Right lobe of liver (tissue), 6 donors: ENCODE data around the gene B3GNT4. TPM values are rescaled to one million over a fixed set of nuclear protein-coding genes. Genes with fewer than 3 reads are reported as not detected.

Experiments used
- ATAC-seq, 4 donors: fragments of 200-7000 bp; cut with Tn5 transposase; one replicate each; pipeline ENCODE4 v1.9.1; 2020; ENCODE audit warnings: mild to moderate bottlenecking in 4 of 4, moderate library complexity in 4 of 4
- DNase-seq, 3 donors: peaks; one replicate each; pipeline ENCODE4 v3.0.0-alpha.2; 2020
- H3K27ac ChIP-seq, 3 donors: fragments of 200-600 bp; one replicate each; pipeline ENCODE4 v1.8.0; 2022
- H3K27me3 ChIP-seq, 2 donors: fragments of 200-600 bp; one replicate each; pipeline ENCODE4 v1.8.0; 2022
- H3K36me3 ChIP-seq, 4 donors: fragments of 200-600 bp; sonication (generic) in 1 of 4; one replicate each; pipeline versions ENCODE4 v1.5.1 to v1.8.0; 2017 to 2022; ENCODE audit warnings: control low read depth in 1 of 4
- H3K4me1 ChIP-seq, 4 donors: fragments of 200-600 bp; sonication (generic) in 1 of 4; one replicate each; pipeline versions ENCODE4 v1.5.1 to v1.8.0; 2017 to 2022; ENCODE audit warnings: control low read depth in 1 of 4
- H3K4me3 ChIP-seq, 3 donors: fragments of 200-600 bp; one replicate each; pipeline ENCODE4 v1.8.0; 2022
- H3K9me3 ChIP-seq, 4 donors: fragments of 200-600 bp; sonication (generic) in 1 of 4; one replicate each; pipeline versions ENCODE4 v1.5.1 to v1.8.0; 2017 to 2022; ENCODE audit warnings: control low read depth in 1 of 4
- POLR2A ChIP-seq: fragments of 450-650 bp; IDR thresholded peaks from one replicate; pipeline ENCODE4 v1.6.1; 2017; ENCODE audit warnings: antibody characterized with exemption, mild to moderate bottlenecking
- WGBS: methylation state at CpG from one replicate; pipeline ENCODE4 v1.1.6; 2018; ENCODE audit warnings: low coverage, low lambda C conversion rate; ENCODE audit not compliant: insufficient coverage; ENCODE audit errors: missing lambda C conversion rate; 5-methylcytosine and 5-hydroxymethylcytosine counted together
- intact Hi-C, 2 donors: fragments of 100-400 bp; cut with DNase I; formaldehyde crosslinking; loops; one replicate each; pipeline versions ENCODE4 v1.11.2 to v1.14.1; 2022
- total RNA-seq, 6 experiments: library from RNA; depleted of rRNA in 2 of 6; stranded (reverse); fragments of >200 nt in 2 of 6; fragmentation: NEBNext Ultra II Directional in 3 of 6; extraction: Animal tissue kit (Norgen Biotek cat#: 25700) in 3 of 6; gene quantifications; one replicate each; pipeline versions ENCODE4 v1.1.0 to v1.2.4, GENCODE V29; 2016 to 2023
- TF ChIP-seq, protein P1 (sequence below), 4 donors: fragments of 200-600 bp in 3 of 4; fragments of 450-650 bp in 1 of 4; IDR thresholded peaks; one replicate each; pipeline versions ENCODE4 v1.5.1 to v1.8.0; 2016 to 2022; ENCODE audit warnings: antibody characterized with exemption in 4 of 4, mild to moderate bottlenecking in 2 of 4
- donor health status: DM: no; HTN: yes; CAD: no.
- donor health status: DM: no; HTN: no; CAD: no.
- donor health status: DM: no; HTN: no; CAD: no.
- donor health status: DM: no; HTN: yes; CAD: no.
- donor health status: DM: no; HTN: yes; CAD: no.

The B3GNT4 gene
- total RNA-seq, 6 experiments from 2014 or later: 0.42 to 0.43 TPM; not detected in 4

GRCh38 chr12:122228092-122228491 lies 24.6 kb downstream of the B3GNT4 start:
- H3K27me3 ChIP-seq: no peaks in the 10 kb centered on the region
- WGBS: 81% methylated on average over 5 of the region's 5 CpGs
- TF ChIP-seq POLR2A: no peak
- TF ChIP-seq, protein P1, sequence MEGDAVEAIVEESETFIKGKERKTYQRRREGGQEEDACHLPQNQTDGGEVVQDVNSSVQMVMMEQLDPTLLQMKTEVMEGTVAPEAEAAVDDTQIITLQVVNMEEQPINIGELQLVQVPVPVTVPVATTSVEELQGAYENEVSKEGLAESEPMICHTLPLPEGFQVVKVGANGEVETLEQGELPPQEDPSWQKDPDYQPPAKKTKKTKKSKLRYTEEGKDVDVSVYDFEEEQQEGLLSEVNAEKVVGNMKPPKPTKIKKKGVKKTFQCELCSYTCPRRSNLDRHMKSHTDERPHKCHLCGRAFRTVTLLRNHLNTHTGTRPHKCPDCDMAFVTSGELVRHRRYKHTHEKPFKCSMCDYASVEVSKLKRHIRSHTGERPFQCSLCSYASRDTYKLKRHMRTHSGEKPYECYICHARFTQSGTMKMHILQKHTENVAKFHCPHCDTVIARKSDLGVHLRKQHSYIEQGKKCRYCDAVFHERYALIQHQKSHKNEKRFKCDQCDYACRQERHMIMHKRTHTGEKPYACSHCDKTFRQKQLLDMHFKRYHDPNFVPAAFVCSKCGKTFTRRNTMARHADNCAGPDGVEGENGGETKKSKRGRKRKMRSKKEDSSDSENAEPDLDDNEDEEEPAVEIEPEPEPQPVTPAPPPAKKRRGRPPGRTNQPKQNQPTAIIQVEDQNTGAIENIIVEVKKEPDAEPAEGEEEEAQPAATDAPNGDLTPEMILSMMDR (IDR thresholded peaks at IDR 0.05): no peak
- ATAC-seq: no peak
- H3K9me3 ChIP-seq: no peaks in the 10 kb centered on the region
- intact Hi-C loops: no loop called here
- DNase-seq: no peak
- H3K27ac ChIP-seq: no peak overlapping the region
- peaks cover 0 to 36% (median 6%) of the 10 kb centered on the region in 4 donors for H3K36me3 ChIP-seq
- no peak overlapping the region for H3K4me3 ChIP-seq
- peaks cover 0 to 24% (median 9%) of the 10 kb centered on the region in 4 donors for H3K4me1 ChIP-seq

DNA sequence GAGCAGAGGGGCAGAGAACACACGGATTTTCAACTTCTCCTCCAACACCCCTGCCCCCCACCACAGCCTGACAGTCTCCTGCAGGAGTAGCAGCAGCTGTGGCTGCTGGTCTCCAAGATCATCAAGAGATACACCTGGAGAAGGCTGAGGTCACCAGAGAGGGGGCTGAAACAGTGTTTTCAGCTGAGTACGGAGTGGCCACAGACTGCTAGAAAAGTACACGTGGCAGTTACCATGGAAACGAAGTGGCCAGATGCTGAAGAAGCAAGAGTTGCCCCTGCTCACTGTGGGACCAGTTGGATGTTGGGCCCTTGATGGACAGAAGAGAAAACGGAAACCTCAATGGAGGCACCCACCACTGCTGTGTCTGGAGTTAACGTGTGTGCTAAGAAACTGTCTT lies 27.3 kb downstream of the B3GNT4 start:
- ATAC-seq (no peak), DNase-seq (no peak)
- intact Hi-C loops: no loop called here
- TF ChIP-seq, protein P1 (IDR thresholded peaks at IDR 0.05): no peak
- no peak for TF ChIP-seq POLR2A
- Histone ChIP-seq H3K36me3 (peaks cover 0 to 35% (median 8%) of the 10 kb centered on the region in 4 donors), H3K9me3 (no peaks in the 10 kb centered on the region), H3K27ac (no peak overlapping the region), H3K4me1 (peaks cover 0 to 13% (median 5%) of the 10 kb centered on the region in 4 donors), H3K4me3 (no peak overlapping the region), H3K27me3 (no peaks in the 10 kb centered on the region)
- WGBS: 66% methylated on average over 4 of the region's 6 CpGs

GRCh38 chr12:122232691-122233090 lies 29.2 kb downstream of the B3GNT4 start:
- WGBS: 96% methylated on average over 4 of the region's 10 CpGs
- Histone ChIP-seq H3K9me3 (no peaks in the 10 kb centered on the region), H3K27me3 (no peaks in the 10 kb centered on the region), H3K4me1 (peaks cover 0 to 13% (median 0%) of the 10 kb centered on the region in 4 donors), H3K36me3 (peaks cover 0 to 35% (median 8%) of the 10 kb centered on the region in 4 donors), H3K27ac (no peak overlapping the region), H3K4me3 (no peak overlapping the region)
- intact Hi-C loops: no loop called here
- ATAC-seq: no peak
- DNase-seq: no peak
- TF ChIP-seq, protein P1 (IDR thresholded peaks at IDR 0.05): no peak
- no peak for TF ChIP-seq POLR2A

DNA sequence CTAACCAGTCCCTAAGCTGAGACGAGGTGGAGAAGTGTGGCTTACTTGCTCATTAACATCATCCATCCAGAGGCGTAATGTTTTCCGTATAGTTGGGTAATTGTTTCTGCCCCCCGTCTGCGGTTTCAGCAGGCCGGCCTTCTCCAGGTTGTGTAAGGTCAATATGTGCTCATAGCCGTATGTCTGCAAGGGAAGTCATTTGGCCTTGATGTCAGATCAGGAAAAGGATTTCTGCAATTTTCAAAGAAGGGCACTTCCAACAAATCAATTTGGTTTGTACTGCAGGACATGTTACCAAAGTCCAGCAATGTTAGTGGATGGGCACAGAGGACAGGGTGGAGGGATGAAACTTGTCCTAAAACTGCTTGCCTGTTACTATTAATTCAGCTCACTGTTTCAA lies 32.2 kb downstream of the B3GNT4 start:
- WGBS: 27% methylated on average over 2 of the region's 7 CpGs

More for the DNA sequence above, 32.2 kb downstream of the B3GNT4 start:
- H3K9me3 ChIP-seq: no peaks in the 10 kb centered on the region
- peaks cover 0 to 35% (median 8%) of the 10 kb centered on the region in 4 donors for H3K36me3 ChIP-seq
- peak; percentile 54 to 94 (median 76) for ATAC-seq
- intact Hi-C loops: no loop called here
- H3K4me1 ChIP-seq: peaks cover 0 to 13% (median 0%) of the 10 kb centered on the region in 4 donors
- TF ChIP-seq, protein P1 (IDR thresholded peaks at IDR 0.05): no peak
- TF ChIP-seq POLR2A: no peak
- H3K27me3 ChIP-seq: no peaks in the 10 kb centered on the region
- H3K4me3 ChIP-seq: no peak overlapping the region
- peak in 1 of 3 donors; percentile 48 for DNase-seq
- H3K27ac ChIP-seq: no peak overlapping the region
